ELF-1 (cell line): ENCODE data around the gene CLK1.
"Not testable (repeated sequence)": the region's sequence is repeated elsewhere in the genome, so short reads cannot be mapped to it uniquely, and the experiment has no call there.

Source experiments
- DNase-seq: peaks from one replicate; pipeline ENCODE4 v3.0.0-alpha.2; 2016; ENCODE audit warnings: low read depth, low spot score

Gene CLK1

DNA sequence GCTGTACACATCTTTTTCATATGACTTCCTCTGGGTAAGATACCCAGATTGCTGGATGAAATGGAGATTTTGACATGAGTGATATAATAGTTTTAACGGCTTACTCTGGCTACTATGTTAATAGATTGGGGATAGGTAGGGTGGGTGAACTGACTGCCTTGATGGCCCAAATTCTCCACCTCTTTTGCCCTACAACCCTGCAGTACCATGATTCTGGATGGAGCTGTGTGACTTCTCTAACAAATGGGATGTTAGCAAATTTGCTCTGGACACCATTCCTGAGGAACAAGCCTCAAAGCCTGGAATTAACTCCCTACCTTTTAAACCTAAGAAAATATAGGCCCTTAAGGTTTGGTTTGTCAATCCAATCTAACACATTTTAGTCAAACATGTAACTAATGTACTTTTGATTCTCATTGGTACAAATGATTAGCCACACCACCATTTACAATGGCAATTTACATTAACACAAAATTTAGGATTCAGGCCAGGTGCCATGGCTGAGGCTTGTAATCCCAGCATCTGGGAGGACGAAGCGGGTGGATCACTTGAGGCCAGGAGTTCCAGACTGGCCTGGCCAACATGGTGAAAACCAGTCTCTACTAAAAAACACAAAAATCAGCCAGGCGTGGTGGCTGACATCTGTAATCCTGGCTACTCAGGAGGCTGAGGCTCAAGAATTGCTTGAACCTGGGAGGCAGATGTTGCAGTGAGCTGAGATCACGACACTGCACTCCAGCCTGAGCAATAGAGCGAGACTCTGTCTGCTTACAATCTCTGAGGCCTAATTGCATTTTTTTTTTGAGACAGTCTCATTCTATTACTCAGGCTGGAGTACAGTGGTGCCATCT, 12.8 kb downstream of the CLK1 start:
- DNase-seq: no peak

DNA sequence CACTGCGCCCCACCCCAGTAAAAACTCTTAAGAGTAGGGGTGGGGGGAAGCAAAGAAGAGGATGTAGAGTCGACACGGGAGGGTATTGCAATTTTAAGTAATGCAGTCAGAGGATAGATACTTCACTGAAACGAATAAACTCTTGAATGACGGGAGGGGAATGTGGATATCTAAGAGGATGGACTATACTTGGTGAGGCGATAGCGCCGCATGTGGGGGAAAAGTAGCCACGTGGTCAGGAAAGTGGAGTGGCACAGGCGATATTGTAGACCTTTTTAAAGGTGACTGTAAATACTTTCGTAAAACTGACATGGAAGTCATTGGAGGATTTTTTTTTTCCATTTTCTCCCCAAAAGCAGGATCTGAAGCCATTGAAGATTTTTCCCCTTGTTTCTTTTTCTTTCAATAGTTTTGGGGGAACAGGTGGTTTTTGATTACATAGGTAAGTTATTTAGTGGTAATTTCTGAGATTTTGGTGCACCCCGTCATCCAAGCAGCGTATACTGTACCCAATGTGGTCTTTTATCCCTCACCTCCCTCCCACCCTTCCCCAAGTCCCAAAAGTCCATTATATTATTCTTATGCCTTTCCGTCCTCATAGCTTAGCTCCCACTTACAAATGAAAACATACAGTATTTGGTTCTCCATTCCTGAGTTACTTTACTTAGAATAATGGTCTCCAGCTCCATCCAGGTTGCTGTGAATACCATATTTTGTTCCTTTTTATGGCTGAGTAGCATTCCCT, 13.8 kb downstream of the CLK1 start:
- DNase-seq: no peak

DNA sequence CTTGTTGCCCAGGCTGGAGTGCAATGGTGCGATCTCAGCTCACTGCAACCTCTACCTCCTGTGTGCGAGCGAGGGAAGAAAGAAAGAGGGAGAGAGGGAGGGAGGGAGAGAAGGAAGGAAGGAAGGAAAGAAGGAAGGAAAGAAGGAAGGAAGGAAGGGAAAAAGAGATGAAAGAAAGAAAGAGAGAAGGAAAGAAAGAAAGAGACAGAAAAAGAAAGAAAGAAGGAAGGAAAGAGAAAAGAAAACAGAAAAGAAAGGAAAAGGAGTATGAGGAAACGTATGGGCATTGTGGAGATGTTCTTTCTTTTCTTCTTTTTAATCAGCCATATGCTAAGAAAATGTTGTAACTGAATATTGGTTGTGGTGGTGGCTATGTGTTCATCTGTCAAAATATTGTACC, 16.5 kb downstream of the CLK1 start:
- DNase-seq: no peak

DNA sequence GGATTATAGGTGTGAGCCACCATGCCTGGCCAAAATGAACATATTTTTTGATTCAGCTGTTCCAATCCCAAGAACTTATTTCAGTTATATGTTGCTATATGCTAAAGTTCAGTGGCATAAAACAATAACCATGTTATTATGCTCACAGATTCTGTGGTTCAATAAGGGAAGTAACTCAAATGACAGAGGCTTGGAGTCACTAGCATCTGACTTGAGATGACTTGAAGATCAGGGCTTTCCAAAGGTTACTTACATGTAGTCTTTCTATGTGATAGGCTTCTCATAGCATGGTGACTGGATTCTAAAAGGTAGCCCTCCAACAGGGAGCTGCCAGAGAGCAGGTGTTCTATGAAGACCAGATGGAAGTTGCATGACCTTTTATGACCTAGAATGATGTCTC, 17.2 kb downstream of the CLK1 start:
- DNase-seq: no peak

DNA sequence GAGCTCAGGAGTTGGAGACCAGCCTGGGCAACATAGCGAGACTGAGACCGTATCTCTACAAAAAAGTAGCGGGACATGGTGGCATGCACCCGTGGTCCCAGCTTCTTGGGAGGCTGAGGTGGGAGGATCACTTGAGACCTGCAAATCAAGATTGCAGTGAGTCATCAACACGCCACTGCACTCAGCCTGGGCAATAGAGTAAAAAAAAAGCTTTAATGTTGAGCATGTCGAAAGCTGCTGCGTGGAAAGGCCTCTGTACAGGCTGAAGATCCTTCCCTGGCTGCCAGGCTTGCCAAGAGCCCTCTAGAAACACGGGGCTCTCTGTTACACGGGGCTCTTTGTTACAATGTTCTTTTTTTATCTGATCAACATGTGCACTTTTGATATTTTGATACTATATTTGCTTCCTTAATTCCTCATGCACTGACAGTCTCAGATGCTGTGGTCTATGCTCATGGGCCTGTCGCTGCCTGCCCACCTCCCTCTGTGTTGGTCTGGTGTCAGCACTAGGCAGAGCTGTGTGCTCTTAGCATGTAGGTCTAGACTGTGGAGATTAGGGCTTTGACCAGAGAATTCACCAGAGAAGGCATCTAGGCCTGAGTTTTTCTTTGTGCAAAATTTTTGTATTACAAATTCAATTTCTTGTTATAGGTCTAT, 18.7 kb downstream of the CLK1 start:
- no peak for DNase-seq

DNA sequence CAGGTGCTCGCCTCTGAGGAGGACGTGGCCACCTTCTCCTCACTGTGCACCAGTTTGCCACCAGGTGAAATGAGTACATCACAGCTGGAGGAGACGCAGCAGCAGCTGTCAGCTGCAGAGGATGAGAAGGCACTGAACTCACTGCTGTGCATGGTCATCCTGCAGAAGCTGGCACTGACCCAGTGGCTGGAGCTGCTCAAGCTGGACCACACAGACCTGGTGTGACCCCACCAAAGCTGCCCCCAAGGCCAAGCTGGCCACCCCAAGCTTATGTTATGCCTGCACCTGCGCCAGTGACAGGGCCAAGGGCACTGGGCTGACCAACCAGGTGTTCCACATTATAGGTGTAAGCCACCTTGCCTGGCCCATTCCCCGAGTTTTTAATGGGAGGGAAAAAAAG, 19.3 kb downstream of the CLK1 start:
- no peak for DNase-seq

DNA sequence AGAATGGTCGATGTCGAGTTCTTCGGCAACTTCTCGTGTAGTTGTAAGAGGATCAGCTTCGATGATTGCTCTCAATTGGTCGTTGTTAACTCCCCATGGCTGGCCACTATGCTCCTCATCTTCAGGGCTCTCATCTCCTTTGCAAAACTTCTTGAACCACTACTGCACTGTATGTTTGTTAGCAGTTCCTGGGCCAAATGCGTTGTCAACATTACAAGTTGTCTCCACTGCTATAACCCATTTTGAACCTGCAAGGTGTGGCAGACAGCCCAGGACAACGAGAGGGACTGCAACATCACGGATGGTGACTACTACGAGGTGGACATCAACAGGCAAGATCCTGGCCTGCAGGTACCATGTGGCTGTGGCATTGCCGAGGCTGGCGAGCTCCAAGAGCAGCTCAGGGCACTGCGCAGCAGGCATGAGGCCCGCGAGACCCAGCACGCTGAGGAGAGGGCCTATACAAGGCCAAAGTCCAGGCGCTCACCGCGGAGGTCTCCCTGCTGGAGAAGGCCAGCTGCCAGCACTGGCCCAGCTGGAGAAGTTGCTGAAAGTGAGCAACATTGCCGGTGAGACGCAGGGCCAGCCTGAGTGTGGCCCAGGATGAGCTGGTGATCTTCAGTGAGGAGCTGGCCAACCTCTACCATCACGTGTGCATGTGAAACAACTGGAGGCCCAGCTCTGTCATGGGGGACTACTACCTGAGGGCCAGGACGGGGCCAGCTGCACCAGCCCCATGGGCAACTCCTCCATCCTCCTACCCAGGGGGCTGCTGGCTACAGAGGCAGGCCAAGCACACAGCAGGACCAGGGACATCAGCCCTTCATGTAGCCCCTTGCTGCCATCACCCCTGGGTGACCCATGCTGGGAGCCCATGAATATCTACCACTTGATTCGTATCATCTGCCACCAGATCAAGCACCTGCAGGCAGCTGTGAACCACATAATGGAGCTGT, 20.2 kb downstream of the CLK1 start:
- DNase-seq: no peak

DNA sequence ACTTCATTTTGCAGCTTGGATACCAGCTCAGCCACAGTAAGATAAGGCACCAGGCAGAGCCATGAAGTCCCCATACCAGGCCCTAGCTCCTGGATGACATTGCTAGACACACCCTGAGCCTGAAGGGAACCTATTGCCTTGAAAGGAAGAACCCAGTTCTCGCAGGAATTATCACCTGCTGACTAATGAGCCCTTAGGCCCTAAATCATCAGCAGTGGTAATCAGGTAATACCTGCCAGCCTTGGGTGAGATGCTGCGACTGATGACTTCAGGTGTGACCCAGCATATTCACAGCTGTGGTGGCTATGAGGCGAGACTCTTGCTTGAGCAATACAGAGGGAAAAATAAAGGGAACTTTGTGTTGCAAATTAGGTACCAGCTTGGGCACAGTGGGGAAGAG, 24.9 kb downstream of the CLK1 start:
- peak; percentile 49 for DNase-seq

DNA sequence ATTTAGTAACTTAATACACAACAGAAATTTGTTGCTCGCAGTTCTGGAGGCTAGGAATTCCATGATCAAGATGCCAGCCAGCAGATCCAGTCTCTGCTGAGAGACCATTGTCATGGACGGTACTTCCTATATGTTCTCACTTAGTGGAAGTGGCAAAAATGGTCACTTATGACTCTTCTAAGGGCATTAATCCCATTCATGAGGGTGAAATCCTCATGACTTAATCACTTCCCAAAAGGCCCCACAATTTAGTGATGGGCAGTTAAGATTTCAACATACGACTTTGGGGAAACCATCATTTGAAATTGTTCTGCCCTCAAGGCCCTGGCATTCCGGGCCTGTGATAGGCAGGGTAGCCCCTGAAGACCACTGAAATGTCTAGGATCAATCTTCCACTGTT, 29.8 kb downstream of the CLK1 start:
- no peak for DNase-seq

DNA sequence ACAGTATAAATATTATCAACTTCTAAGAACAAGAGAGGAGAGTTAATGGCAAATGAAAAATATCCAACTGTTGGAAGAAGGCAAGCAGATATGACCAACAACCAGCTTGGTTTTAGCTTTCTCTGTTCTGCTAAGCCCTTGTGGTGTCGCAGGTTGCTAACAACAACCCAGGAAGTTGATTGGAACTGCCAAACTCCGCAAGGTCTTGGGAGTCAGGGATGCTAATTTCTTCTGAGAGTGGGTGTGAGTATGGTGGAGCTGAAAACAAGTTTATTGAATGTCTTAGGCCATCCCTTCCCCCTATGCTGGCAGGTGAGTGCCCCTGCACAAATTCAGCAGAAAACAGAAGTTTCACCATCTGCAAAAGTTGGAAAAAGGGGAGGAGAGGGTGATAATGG, 35.2 kb downstream of the CLK1 start:
- DNase-seq: no peak

DNA sequence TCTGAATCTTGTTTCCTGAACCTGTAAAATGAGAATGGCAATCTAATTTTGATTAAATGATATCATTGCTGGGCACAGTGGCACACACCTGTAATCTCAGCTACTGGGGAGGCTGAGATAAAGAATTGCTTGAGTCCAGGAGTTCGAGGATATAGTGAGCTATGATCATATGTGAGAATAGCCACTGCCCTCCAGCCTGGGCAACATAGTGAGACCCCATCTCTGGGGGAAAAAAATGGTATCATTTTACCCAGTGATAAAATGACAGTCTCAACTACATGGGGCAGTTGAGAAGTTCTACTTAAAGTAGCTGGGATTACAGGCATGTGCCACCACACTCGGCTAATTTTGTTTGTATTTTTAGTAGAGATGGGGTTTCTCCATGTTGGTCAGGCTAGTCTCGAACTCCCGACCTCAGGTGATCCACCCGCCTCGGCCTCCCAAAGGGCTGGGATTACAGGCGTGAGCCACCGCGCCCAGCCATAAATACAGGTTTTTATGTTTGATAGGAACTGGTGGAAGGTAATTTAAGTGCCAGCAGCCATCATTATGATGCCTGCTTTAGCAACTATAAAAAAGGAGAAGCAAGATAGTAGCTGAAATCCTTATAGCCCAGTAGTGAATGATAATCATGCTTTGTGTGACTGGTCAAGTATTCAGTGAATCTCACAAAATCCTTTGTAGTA, 35.7 kb downstream of the CLK1 start:
- DNase-seq: no peak

DNA sequence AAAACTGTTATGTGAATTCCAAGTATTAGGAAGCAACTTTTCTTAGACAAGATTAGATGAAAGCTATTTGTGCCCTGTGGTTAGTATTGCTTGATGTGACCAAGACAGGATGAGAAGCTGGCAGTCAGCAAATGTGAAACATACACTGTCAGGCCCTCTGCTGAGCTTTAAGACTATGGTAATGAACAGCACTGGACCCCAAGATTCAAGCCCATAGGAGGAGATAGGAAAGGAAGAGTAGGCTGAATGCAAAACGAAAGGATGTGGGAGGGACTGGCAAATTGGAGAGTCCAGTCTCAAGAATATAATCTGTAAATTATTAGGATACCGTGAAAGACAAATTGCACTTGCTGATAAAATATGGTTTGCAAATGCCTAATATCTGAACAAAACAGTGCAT, 36.4 kb downstream of the CLK1 start:
- DNase-seq: no peak

DNA sequence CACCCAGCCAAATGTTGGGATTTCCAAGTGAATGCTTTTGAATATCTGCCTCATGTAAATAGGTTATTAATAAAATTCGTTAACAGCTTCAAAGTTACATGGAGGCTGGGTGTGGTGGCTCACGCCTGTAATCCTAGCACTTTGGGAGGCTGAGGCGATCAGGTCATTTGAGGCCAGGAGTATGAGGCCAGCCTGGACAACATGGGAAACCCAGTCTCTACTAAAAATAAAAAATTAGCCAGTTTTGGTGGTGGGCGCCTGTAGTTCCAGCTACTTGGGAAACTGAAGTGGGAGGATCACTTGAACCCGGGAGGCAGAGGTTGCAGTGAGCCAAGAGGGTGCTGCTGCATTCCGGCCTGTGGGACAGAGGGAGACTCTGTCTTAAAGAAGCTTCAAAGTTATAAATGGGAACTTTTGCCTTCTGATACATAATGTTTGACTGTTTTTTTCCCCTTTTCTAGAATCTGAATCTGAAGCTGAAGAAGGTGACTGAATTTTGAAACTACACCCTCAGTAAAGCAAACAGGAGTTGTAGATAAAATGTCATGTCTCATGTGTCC, 42.7 kb downstream of the CLK1 start:
- DNase-seq: no peak

DNA sequence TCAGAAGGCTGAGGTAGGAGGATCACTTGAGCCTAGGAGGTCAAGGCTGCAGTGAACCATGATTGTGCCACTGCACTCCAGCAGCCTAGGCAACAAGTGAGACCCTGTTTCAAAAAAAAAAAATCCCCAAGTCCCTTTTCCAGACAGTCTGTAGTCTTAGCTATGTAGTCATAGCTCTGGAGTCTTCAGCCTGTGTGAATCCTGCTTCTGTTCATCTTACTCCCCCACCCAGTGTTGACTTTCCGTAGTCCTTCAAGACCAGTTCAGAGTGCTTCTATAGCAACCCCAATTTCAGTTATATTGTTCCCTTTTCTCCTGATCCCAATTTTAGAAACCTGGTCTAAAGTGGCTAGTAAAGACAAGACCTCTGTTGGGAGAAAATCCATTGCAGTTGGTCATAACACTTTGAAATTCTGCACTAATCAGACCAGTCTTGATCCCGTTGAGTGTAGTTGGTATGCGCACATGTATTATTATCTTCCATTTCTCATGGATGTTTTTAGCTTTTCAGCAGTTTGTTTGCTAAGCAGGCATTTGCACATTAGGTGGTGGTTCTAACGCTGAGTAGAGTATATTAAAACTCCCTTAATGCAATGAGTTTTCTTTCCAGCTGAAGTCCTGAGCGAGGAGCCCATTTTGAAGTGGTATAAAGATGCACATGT, 43.8 kb downstream of the CLK1 start:
- DNase-seq: no peak

DNA sequence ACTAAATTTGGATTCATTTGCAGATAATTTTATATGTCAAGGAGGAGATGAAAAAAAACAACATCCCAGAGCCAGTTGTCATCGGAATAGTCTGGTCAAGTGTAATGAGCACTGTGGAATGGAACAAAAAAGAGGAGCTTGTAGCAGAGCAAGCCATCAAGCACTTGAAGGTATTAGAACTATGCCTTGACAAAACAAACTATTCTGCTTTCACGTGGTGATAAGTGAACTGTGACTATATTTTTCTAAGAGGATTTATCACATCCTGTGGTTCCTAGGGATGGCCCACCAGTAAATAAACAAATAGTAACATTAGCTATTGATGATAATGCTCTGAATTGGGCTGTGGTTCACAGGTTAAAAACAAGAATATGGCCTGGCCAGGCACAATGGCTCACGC, 45.7 kb downstream of the CLK1 start:
- DNase-seq: not testable (repeated sequence)

DNA sequence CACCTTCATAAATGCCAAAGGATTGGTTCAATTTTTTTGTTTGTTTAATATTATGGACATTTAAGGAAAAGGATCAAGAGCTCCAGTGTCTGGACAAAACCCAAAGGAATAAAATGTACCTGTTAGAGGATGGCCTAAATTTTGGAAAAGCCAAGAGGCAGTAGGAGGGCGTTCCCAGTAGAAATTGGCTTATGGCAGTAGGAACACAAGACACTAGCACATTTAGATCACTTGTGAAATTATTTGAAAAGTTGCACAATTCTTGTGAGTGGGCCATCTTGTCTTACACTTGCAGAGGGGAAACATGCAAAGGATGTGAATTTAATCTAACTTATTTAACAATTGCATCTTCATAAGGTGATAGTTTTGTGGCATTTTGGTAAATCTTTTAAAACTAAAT, 49.5 kb downstream of the CLK1 start:
- no peak for DNase-seq

DNA sequence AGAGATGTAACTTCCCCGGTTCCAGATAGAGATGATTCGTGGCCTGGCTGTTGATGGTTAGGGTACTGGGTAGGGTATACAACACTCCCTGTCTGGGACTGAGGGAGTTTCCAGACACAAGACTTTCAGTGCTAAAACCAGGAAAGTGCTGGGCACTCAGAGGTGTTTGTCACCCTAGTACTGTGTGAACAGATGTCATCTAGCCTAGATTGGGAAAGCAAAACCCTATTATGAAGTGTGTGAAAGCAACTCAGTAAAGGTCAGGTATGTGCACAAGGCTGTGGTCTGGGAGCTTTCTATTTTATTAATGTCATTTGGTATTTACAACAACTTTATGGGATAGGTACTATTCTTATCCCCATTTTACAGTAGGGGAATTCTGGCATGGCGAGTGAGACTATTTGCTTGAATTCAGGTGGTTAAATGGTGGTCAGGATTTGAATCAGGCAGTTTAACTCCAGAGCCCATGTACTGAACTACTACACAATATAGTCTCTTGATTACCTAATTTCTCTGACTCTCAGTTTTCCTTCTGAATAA, 50.1 kb downstream of the CLK1 start:
- DNase-seq: no peak

DNA sequence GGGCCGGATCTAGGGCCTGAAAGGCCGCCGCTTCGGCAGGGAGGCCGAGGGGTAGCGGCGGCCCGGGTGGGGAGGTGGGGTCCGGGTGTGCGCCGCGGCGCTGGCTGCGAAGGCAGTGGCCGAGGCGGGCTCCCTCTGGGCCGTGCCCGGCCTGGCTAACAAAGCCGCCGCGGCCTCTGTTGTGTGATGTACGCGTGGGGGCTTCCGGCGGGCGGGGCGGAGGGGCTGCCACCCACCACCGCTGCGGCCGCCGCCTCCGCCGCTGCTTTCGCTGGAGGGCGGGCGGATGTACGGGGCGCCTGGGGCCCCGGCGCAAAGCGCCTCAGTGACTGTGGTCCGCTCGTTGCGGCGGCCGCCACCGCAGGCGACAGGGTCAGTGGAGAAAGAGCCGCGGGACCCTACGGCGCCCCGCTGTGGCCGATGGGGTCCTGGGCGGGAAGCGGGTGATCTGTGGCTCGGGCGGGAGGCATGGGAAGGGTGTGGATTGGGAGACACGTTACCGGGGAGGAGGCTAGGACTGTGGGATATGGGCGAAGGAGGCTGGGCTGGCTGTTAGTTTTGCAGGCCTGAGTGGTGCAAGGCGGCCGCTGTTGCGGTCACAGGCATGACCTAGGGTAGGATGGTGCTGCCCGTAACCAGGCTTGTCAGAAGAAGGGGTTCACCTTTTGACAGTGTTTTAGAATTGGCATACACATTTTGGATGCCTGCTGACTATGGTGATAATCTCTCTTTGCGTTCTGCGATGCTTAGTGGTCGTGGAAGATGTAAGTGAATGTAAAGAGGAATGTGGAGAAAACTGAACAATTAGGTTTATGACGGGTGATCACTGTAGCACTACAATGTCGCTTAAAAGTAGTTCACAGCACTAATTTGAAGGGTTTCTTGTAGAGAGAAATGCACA, 52.1 kb downstream of the CLK1 start:
- peak; percentile 80 for DNase-seq
